T-helper 17 cell (primary cell): ENCODE measurements around the gene AUTS2. TPM values are rescaled to one million over a fixed set of nuclear protein-coding genes. Genes with fewer than 3 reads are reported as not detected.

ENCODE experiments used
- ATAC-seq: fragments of 150-1000 bp; cut with Tn5 transposase; 2 replicates; pipeline ENCODE4 v1.10.0; 2021; ENCODE audit warnings: mild to moderate bottlenecking, moderate library complexity
- DNase-seq, 3 donors: peaks; one replicate each; pipeline versions ENCODE4 v3.0.0 to v3.0.0-alpha.2; 2020 to 2021
- H3K9me3 ChIP-seq: one replicate; pipeline ENCODE4 v1.7.0; 2013; ENCODE audit warnings: low read length, mild to moderate bottlenecking; ENCODE audit not compliant: control insufficient read depth, poor library complexity, severe bottlenecking
- H3K27ac Mint-ChIP-seq: one replicate; pipeline ENCODE4 v1.8.0; 2022; ENCODE audit warnings: mild to moderate bottlenecking, moderate library complexity, mixed read lengths
- H3K27me3 Mint-ChIP-seq: one replicate; pipeline ENCODE4 v1.8.0; 2022; ENCODE audit warnings: mixed read lengths
- H3K36me3 Mint-ChIP-seq: one replicate; pipeline ENCODE4 v1.8.0; 2022; ENCODE audit warnings: low read depth, mixed read lengths
- H3K4me1 Mint-ChIP-seq: one replicate; pipeline ENCODE4 v1.8.0; 2022; ENCODE audit warnings: mild to moderate bottlenecking, mixed read lengths
- H3K4me3 Mint-ChIP-seq: one replicate; pipeline ENCODE4 v1.8.0; 2022; ENCODE audit warnings: mild to moderate bottlenecking, moderate library complexity, mixed read lengths
- total RNA-seq, 4 donors: library from RNA in 2 of 4; stranded (reverse) in 2 of 4; gene quantifications; one replicate each; pipeline ENCODE4 v1.2.3 and lab custom pipeline; 2022 to 2026

Gene AUTS2
- total RNA-seq, 2 donors from 2014 or later: 84.2 to 89.5 TPM

GRCh38 chr7:69920797-69921196 is 322.5 kb downstream of the AUTS2 start:
- Mint-ChIP-seq H3K36me3 (no peaks in the 10 kb centered on the region), H3K4me3 (no peak overlapping the region), H3K27ac (no peak overlapping the region), H3K27me3 (no peaks in the 10 kb centered on the region), H3K4me1 (no peaks in the 10 kb centered on the region)
- DNase-seq (no peak), ATAC-seq (no peak)
- H3K9me3 ChIP-seq: no peaks in the 10 kb centered on the region

GRCh38 chr7:69922026-69922803 is 323.9 kb downstream of the AUTS2 start:
- no peak overlapping the region for H3K27ac Mint-ChIP-seq
- DNase-seq: no peak
- H3K4me1 Mint-ChIP-seq: no peaks in the 10 kb centered on the region
- no peak overlapping the region for H3K4me3 Mint-ChIP-seq
- H3K9me3 ChIP-seq: no peaks in the 10 kb centered on the region
- no peaks in the 10 kb centered on the region for H3K27me3 Mint-ChIP-seq
- ATAC-seq: no peak
- no peaks in the 10 kb centered on the region for H3K36me3 Mint-ChIP-seq

DNA sequence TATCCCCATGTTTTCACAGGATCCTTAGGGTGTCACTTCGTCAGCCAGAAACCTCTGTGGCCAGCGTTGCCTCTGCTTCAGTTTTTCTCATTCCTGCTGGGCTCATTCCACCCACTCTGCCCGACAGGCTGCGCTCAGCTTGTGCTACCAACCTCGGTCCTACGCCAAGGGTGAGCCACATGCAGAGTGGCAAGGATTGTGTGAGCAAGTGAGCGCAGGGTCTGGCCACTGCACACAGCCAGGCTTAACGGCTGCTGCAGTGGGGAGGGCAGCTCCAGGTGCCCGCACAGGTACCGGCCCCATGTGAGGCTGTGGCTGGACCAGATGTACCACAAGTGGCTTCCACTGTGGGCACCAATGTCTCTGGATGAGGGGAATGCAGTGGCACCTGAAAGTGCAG is 329.2 kb downstream of the AUTS2 start:
- no peak overlapping the region for H3K4me3 Mint-ChIP-seq
- no peak for DNase-seq

DNA sequence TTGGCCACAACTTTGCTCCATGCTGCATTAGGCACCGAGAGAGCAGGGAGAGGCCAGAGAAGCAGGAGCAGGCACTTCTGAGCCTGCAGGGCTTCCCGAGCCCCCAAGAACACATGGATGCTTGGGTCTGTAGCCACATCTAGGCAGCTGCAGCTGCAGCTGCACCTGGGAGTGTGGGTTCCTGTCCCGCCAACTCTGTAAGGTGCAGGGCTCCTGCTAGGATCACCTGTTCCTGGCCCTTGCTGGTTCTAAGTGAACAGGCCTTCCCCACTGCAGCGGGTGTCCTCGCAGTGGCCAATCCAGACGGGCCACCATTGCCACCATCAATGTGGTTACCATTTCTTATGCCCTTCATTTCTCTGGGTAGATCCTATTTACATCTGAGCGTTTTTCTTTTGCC is 330.3 kb downstream of the AUTS2 start:
- H3K4me3 Mint-ChIP-seq: no peak overlapping the region
- no peak for DNase-seq

More for the DNA sequence above, 329.2 kb downstream of the AUTS2 start:
- no peaks in the 10 kb centered on the region for H3K4me1 Mint-ChIP-seq
- H3K36me3 Mint-ChIP-seq: no peaks in the 10 kb centered on the region
- H3K27me3 Mint-ChIP-seq: no peaks in the 10 kb centered on the region
- no peak overlapping the region for H3K27ac Mint-ChIP-seq
- no peak for ATAC-seq
- no peaks in the 10 kb centered on the region for H3K9me3 ChIP-seq

GRCh38 chr7:69929622-69930021 is 331.3 kb downstream of the AUTS2 start:
- no peak for DNase-seq
- no peaks in the 10 kb centered on the region for H3K9me3 ChIP-seq
- H3K36me3 Mint-ChIP-seq: no peaks in the 10 kb centered on the region
- no peak for ATAC-seq
- no peaks in the 10 kb centered on the region for H3K4me1 Mint-ChIP-seq
- H3K27me3 Mint-ChIP-seq: no peaks in the 10 kb centered on the region
- H3K4me3 Mint-ChIP-seq: no peak overlapping the region
- no peak overlapping the region for H3K27ac Mint-ChIP-seq

More for the DNA sequence above, 330.3 kb downstream of the AUTS2 start:
- no peak for ATAC-seq
- H3K9me3 ChIP-seq: no peaks in the 10 kb centered on the region
- Mint-ChIP-seq H3K27me3 (no peaks in the 10 kb centered on the region), H3K36me3 (no peaks in the 10 kb centered on the region), H3K4me1 (no peaks in the 10 kb centered on the region), H3K27ac (no peak overlapping the region)

- Mint-ChIP-seq H3K36me3 (no peaks in the 10 kb centered on the region), H3K27me3 (no peaks in the 10 kb centered on the region), H3K27ac (no peak overlapping the region), H3K4me1 (no peaks in the 10 kb centered on the region), H3K4me3 (no peak overlapping the region)
- ATAC-seq: no peak
- no peak for DNase-seq
- H3K9me3 ChIP-seq: no peaks in the 10 kb centered on the region
These were observed 333.9 kb downstream of the AUTS2 start for GRCh38 chr7:69932034-69932628.

GRCh38 chr7:69934144-69934903 is 336.0 kb downstream of the AUTS2 start:
- H3K27me3 Mint-ChIP-seq: no peaks in the 10 kb centered on the region
- no peaks in the 10 kb centered on the region for H3K36me3 Mint-ChIP-seq
- H3K27ac Mint-ChIP-seq: no peak overlapping the region
- H3K4me1 Mint-ChIP-seq: no peaks in the 10 kb centered on the region
- no peak for DNase-seq
- no peaks in the 10 kb centered on the region for H3K9me3 ChIP-seq
- ATAC-seq: no peak
- H3K4me3 Mint-ChIP-seq: no peak overlapping the region

GRCh38 chr7:69935107-69935506 is 336.8 kb downstream of the AUTS2 start:
- Mint-ChIP-seq H3K4me3 (no peak overlapping the region), H3K36me3 (no peaks in the 10 kb centered on the region)

GRCh38 chr7:69937097-69937496 is 338.8 kb downstream of the AUTS2 start:
- DNase-seq: no peak
- no peak overlapping the region for H3K4me3 Mint-ChIP-seq
- H3K9me3 ChIP-seq: no peaks in the 10 kb centered on the region
- H3K27me3 Mint-ChIP-seq: no peaks in the 10 kb centered on the region
- H3K27ac Mint-ChIP-seq: no peak overlapping the region
- H3K36me3 Mint-ChIP-seq: no peaks in the 10 kb centered on the region
- peaks cover 4% of the 10 kb centered on the region for H3K4me1 Mint-ChIP-seq
- no peak for ATAC-seq

More at GRCh38 chr7:69935107-69935506, 336.8 kb downstream of the AUTS2 start:
- H3K4me1 Mint-ChIP-seq: no peaks in the 10 kb centered on the region
- DNase-seq (no peak), ATAC-seq (no peak)
- H3K27me3 Mint-ChIP-seq: no peaks in the 10 kb centered on the region
- H3K27ac Mint-ChIP-seq: no peak overlapping the region
- H3K9me3 ChIP-seq: no peaks in the 10 kb centered on the region

- Mint-ChIP-seq H3K36me3 (no peaks in the 10 kb centered on the region), H3K4me1 (peaks cover 4% of the 10 kb centered on the region), H3K4me3 (no peak overlapping the region), H3K27me3 (no peaks in the 10 kb centered on the region), H3K27ac (no peak overlapping the region)
- ATAC-seq (no peak), DNase-seq (no peak)
- H3K9me3 ChIP-seq: no peaks in the 10 kb centered on the region
These were observed 341.0 kb downstream of the AUTS2 start for GRCh38 chr7:69939317-69939716.

DNA sequence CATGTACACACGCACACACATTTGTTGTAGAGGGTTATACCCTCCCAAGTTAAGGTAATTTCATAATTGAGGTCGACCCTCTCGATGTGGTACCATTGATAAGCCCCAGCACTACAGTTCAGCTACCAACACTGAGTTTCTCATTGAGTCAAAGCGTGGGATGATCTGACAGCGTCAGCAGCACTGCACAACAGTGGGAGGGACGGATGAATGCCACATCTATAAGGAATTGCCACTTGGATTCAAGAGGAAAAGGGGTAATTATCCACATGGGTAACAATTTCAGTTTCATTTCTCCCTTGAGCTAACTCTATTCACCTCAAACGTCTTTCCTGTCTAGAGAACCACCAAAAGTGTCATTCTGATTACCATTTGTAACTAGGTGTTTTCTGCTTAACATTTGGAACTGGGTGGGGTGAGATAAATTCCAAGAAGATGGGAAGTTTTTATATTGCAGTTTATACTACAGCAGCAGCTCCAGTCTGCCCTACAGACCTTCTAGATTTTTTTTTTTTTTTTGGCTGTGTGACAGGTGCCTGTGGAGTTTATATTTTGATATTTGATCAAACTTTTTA is 342.9 kb downstream of the AUTS2 start:
- Mint-ChIP-seq H3K4me1 (peaks cover 4% of the 10 kb centered on the region), H3K36me3 (no peaks in the 10 kb centered on the region), H3K4me3 (no peak overlapping the region), H3K27ac (no peak overlapping the region), H3K27me3 (no peaks in the 10 kb centered on the region)
- DNase-seq (no peak), ATAC-seq (no peak)
- no peaks in the 10 kb centered on the region for H3K9me3 ChIP-seq

- H3K27me3 Mint-ChIP-seq: no peaks in the 10 kb centered on the region
- peaks cover 4% of the 10 kb centered on the region for H3K4me1 Mint-ChIP-seq
- DNase-seq: no peak
- no peak overlapping the region for H3K27ac Mint-ChIP-seq
- H3K36me3 Mint-ChIP-seq: no peaks in the 10 kb centered on the region
- H3K4me3 Mint-ChIP-seq: no peak overlapping the region
- H3K9me3 ChIP-seq: no peaks in the 10 kb centered on the region
- no peak for ATAC-seq
These were observed 344.3 kb downstream of the AUTS2 start for GRCh38 chr7:69942573-69942972.

GRCh38 chr7:69946901-69947300 is 348.6 kb downstream of the AUTS2 start:
- Mint-ChIP-seq H3K4me1 (no peaks in the 10 kb centered on the region), H3K27me3 (no peaks in the 10 kb centered on the region), H3K4me3 (no peak overlapping the region), H3K36me3 (no peaks in the 10 kb centered on the region), H3K27ac (no peak overlapping the region)
- no peaks in the 10 kb centered on the region for H3K9me3 ChIP-seq
- DNase-seq (no peak), ATAC-seq (no peak)
